GM12801 (cell line): ENCODE data around the gene CLDN24.

Experiments
- TF ChIP-seq, protein P1 (sequence below): IDR thresholded peaks from one replicate; pipeline ENCODE4 v1.5.1; 2011; ENCODE audit warnings: control low read depth; ENCODE audit not compliant: insufficient read length; ENCODE audit errors: extremely low read depth

The CLDN24 gene

DNA sequence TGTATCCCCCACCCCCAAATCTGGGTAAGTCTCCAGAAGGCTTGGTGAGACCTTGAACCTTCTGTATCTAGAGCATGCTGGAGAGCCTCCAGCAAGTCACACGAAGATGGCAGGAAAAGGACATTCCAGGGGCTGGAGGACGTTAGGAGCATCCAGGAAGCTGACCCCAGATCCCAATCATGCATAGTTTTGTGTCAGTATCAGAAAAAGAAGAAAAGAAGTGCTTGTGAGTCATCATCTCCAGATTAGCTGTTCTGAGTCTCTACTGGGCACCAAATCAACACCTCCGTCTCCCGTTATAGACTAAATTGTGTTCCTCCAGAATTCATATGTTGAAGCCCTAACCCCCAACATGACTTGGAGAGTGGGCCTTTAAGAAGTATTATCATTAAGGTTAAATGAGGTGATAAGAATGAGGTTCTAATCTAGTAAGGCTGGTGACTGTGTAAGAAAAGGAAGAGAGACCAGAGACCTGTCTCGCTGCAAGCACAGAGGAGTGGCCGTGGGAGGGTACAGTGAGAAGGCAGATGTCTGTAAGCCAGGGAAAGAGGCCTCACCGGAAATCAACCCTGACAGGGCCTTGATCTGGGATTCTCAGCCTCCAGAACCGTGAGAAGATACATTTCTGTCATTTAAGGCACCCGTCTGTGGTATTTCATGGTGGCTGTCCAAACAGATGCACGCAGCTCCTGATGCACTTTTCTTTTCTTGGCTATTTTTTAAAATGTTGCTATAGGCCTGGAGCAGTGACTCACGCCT is 38.1 kb upstream of the CLDN24 start:
- TF ChIP-seq, protein P1, sequence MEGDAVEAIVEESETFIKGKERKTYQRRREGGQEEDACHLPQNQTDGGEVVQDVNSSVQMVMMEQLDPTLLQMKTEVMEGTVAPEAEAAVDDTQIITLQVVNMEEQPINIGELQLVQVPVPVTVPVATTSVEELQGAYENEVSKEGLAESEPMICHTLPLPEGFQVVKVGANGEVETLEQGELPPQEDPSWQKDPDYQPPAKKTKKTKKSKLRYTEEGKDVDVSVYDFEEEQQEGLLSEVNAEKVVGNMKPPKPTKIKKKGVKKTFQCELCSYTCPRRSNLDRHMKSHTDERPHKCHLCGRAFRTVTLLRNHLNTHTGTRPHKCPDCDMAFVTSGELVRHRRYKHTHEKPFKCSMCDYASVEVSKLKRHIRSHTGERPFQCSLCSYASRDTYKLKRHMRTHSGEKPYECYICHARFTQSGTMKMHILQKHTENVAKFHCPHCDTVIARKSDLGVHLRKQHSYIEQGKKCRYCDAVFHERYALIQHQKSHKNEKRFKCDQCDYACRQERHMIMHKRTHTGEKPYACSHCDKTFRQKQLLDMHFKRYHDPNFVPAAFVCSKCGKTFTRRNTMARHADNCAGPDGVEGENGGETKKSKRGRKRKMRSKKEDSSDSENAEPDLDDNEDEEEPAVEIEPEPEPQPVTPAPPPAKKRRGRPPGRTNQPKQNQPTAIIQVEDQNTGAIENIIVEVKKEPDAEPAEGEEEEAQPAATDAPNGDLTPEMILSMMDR, result no peak

DNA sequence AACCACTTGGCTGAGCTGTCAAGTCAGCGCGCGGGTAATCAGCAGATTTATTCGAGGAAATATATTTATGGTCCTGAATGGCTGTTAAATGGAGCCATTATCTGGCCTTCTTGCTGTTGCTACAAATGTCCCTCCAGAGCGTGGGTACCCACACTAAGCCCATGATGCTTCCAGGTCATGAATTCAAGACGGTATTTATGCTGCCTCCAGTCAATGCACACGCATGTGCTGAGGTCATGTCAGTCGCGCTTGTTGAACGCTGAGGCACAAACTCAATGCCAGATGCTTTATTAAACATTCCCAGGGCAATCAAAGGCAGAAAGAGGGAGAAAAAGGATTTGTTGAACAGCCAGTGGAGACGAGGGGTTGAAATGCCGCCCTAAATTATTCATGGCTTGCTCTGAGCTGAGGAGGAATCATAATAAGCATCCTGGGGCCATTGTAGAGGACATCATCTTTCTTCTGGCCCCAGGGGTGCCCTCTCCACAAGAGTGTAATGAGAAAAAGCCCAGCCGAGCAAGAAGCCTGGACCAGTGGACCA is 36.1 kb upstream of the CLDN24 start:
- TF ChIP-seq, protein P1, result no peak

DNA sequence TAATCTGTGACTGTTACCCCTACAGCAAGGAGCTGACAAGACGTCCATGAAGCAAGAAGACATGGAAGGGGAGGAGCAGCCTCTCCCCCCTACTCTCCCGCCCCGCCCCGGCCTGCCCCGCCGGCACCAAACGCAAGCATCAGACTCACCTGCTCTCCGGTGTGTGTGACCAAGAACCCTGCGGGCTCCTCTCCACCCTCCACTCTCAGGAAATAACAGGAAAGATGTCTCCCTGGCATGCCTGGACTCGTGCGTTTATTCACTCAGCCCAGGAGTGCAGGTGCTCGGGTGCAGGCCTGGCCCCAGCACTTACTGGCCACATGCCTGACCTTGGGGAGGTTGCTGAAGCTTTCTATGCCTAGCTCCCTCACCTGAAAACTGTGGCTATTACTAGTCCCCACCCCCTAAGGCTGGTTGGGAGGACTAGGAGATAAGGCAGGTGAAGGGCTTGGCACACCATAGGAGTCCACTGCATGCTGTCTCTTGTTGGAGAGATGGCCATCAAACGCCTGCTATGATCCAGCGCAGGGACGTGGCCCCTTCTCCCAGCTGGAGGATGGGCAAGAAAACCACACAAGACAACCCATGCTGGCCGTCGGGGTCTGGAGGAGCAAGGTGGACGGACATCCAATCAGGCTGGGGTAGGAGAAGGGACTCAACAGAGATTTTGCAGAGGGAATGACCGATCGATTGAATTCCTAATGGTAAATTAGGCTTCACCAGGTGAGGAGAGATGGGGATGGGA is 34.9 kb upstream of the CLDN24 start:
- TF ChIP-seq, protein P1, result no peak

DNA sequence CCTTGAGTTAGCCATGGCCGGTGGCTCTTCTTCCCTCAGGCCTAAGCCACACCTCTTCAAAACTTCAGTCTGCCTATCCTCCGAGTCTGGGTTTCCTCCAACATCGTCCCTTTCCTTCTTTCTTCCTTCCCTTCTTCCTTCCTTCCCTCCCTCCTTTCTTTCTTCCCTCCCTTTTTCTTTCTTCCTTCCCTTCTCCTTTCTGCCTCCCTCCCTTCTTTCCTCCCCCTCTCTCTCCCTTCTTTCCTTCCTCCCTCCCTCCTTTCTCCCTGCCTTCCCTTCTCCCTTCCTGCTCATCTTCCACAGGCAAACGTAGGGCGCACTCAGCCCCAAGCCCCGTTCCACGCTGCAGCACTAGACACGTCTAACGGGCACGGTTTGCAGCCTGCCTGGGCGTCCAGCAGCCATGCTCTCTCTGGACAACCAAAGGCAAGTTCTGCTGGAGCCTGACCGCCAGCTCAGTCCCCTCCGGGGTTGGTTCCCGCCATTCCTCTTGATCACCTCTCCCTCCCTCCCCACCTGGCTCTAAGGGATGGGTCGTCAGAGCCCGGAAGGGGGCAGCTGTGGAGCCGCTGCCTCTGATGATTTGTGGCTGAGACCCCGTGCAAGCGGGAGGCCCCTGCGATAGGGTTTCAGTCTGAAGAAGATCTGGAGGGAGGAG is 34.1 kb upstream of the CLDN24 start:
- TF ChIP-seq, protein P1, result no peak

DNA sequence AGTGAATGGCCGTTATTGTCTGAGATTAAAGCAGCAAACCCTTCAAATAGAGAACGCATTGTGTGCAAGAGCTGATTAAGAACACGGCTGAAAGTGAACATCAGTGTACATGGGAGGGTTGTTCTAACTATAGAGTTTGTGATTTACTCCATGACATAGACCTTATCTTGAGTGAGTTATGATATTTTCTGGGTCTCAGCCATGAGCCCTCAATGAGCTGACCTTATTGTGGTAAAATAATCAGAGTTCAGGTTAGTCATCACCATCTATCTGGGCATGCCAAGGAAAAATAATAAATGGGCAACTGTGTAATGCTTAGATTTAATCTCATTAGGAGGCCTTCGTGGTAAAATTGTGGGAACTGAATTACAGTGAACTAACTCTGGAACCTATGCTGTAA is 33.2 kb upstream of the CLDN24 start:
- TF ChIP-seq, protein P1, result no peak

DNA sequence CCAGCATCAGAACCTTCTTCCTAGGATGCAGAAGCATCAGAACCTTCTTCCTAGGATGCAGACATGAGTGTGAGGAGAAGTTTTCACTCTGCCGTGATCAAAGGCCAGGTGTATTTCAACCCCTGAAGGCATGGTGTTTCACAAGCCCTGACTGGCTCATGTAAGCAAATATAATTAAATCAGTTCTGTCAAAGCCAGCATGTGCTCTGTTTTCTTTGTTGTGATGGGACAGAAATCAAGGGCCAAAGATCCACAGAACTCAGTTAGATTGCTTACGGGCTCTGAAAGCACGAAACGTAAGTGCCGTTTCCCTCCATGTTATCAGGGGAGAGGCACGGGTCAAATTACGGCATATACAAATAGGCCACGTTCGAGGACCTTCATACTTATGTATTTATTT is 32.0 kb upstream of the CLDN24 start:
- TF ChIP-seq, protein P1, result no peak

DNA sequence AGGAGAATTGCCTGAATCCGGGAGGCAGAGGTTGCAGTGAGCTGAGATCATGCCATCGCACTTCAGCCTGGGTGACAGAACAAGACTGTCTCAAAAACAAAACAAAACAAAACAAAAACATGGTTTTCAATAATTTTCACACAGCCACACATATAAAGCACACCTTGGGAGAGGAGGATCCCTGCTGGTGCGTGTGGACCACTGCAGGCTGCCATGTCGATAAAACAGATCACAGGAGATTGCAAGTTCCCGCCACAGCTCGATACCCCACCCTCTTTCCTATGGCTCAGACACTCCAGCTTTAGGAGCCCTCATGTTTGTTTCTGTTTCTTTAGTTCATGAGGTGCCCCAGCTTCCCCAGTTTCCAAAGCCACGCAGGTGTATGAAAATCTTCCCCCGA is 31.3 kb upstream of the CLDN24 start:
- TF ChIP-seq, protein P1, result no peak
